GM12865 (cell line): ENCODE data around the gene TMEM187.
A peak's percentile ranks its signal among the peaks of the same experiment; 100 is the strongest.

Source experiments
- DNase-seq: peaks from one replicate; pipeline ENCODE4 v3.0.0; 2010; ENCODE audit warnings: low read depth
- H3K4me3 ChIP-seq: 2 replicates; pipeline ENCODE4 v1.5.1; 2011; ENCODE audit warnings: mild to moderate bottlenecking, low read depth, low read length, control low read depth
- TF ChIP-seq, protein P1 (sequence below): IDR thresholded peaks from 2 replicates; pipeline ENCODE4 v1.5.1; 2011; ENCODE audit warnings: low read length, control low read depth, low read depth, inconsistent platforms; ENCODE audit not compliant: insufficient read depth; ENCODE audit errors: missing control alignments

Gene TMEM187

DNA sequence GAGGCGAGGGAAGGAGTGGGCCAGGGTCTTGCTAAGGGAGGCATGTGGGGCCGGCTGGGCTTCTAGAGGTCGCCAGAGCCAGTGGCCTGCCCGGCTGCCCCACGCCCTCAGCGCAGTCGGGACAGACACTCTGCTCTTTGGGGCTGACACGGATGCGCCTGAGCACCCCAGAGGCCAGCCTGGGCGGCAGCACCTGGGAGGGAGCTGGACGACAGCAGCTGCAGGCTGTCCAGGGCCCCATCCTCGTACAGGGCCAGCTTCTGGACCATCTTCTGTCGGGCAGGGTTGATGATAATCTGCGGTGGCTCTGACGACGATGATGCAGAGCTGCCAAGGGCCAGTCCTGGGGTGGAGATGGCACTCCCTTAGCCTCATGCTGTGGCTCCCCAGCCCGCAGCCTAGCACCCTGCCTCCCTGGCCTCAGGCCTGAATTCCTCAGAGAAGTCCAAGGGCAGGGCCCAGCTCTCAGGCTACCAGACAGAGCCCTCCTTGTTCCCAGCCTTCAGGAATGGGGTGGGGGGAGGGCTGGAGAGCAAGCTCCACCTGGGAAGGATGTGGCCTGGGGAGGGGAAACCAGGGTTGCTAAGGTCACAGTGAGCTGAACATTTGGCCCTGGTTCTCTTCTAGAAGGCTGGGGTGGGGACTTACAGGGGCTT lies 39.9 kb downstream of the TMEM187 start:
- TF ChIP-seq, protein P1, sequence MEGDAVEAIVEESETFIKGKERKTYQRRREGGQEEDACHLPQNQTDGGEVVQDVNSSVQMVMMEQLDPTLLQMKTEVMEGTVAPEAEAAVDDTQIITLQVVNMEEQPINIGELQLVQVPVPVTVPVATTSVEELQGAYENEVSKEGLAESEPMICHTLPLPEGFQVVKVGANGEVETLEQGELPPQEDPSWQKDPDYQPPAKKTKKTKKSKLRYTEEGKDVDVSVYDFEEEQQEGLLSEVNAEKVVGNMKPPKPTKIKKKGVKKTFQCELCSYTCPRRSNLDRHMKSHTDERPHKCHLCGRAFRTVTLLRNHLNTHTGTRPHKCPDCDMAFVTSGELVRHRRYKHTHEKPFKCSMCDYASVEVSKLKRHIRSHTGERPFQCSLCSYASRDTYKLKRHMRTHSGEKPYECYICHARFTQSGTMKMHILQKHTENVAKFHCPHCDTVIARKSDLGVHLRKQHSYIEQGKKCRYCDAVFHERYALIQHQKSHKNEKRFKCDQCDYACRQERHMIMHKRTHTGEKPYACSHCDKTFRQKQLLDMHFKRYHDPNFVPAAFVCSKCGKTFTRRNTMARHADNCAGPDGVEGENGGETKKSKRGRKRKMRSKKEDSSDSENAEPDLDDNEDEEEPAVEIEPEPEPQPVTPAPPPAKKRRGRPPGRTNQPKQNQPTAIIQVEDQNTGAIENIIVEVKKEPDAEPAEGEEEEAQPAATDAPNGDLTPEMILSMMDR, result no peak
- H3K4me3 ChIP-seq, result no peak overlapping the region

DNA sequence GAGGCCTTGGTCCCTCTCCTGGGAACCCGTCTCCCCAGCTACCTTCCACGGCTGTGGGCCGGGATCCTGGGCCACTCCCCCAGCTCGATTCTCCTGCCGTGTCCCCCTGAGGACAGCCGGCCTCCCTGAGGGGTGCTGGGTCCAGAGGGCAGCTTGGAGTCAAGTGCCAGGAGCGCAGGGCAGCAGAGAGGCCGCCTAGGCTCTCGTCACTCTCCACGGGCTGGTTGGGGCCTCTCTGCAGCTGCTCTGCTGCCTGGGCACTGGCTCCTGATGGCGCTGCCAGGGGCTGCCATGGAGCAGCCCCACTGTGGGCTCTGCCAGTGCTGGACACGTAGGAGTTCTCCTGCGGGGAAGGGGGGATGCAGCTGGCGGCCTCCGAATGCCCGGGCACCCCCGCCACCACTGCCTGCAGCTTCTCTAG lies 40.5 kb downstream of the TMEM187 start:
- TF ChIP-seq, protein P1, result no peak
- DNase-seq, result no peak
- no peak overlapping the region for H3K4me3 ChIP-seq

More for the DNA sequence above, 39.9 kb downstream of the TMEM187 start:
- DNase-seq, result no peak

- TF ChIP-seq, protein P1, result peak; percentile 77
- DNase-seq, result peak; percentile 52
- H3K4me3 ChIP-seq, result no peak overlapping the region
Measured at GRCh38 chrX:154013614-154014360, 41.2 kb downstream of the TMEM187 start.

GRCh38 chrX:154014429-154015380 lies 42.2 kb downstream of the TMEM187 start:
- TF ChIP-seq, protein P1, result no peak

DNA sequence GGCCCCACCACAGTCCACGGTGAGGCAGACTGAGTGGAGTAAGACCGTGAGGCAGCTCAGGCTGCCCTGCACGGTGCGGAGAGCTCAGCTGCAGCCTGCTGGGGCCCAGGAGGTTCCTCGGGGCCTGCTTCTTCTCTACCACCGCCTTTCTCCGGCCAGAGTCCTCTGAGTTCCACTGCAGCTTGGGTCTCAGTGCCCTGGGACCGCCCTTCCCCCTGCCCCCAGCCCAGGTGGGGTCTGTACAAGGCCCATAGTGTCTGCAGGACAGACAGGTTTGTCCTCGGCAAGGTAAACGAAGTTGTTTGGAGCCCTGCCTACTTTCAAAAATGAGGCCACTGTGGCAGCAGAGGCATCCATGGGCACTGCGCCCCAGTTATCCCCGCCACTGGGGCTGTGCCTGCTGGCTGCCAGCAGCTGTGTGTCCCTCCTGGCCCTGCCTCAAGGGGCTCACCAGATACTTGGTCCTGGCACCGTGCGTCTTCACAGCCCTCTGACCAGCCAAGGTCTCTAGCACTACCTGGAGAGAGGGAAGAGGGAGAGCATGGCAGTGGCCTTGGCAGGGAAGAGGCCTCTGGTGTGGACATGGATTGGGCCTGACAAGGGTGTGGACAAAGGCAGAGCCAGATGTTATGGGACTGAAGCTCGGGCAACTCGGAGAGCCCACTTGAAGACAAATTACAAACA lies 43.2 kb downstream of the TMEM187 start:
- TF ChIP-seq, protein P1, result no peak
- H3K4me3 ChIP-seq, result no peak overlapping the region
- DNase-seq, result no peak

More at GRCh38 chrX:154014429-154015380, 42.2 kb downstream of the TMEM187 start:
- H3K4me3 ChIP-seq, result no peak overlapping the region
- no peak for DNase-seq

DNA sequence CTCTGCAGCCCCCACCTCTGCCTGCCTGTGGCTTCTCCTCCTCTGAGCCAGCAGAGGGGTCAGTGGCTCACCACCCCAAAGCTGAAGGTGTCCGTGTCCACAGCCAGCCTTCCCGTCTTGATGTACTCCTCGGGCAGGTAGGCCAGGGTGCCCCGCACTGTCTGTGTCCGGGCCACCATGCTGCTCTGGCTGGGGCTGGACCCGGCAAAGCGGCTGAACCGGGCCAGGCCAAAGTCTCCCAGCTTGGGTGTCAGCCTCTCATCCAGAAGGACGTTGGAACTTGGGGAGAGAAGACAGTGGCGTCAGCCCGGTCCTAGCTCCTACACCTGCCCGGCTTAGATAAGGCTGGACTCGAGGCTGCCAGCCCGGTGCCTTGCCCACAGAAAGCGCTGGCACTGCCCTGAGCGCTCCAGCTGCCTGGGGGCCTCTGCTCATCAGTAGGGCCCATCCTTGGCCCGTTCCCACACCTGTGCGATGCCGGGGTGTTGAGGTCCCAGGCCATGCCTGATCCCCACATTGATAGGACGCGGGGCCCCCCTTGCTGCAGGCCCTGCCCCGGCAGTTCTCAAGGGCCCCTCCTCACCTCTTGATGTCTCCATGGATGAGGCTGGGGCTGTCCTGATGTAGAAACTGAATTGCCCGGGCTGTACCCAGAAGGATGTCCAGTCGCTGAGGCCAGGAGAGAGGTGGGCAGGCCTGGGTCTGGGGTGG lies 44.0 kb downstream of the TMEM187 start:
- no peak overlapping the region for H3K4me3 ChIP-seq
- DNase-seq, result no peak
- TF ChIP-seq, protein P1, result no peak
